Fibroblast of pulmonary artery (primary cell): ENCODE data around the gene TSHZ2.
"Not testable (repeated sequence)": the region's sequence is repeated elsewhere in the genome, so short reads cannot be mapped to it uniquely, and the experiment has no call there.

Experiments used
- DNase-seq: peaks from one replicate; pipeline ENCODE4 v3.0.0-alpha.2; 2010; ENCODE audit warnings: low read depth
- H3K4me3 ChIP-seq: replicated peaks from 2 replicates; pipeline ENCODE4 v1.5.1; 2011; ENCODE audit warnings: low read depth, mild to moderate bottlenecking, control low read depth, low read length, moderate library complexity
- TF ChIP-seq, protein P1 (sequence below): IDR thresholded peaks from 2 replicates; pipeline ENCODE4 v1.5.1; 2011; ENCODE audit warnings: mild to moderate bottlenecking, control low read depth, low read length, inconsistent platforms; ENCODE audit errors: missing control alignments

Gene TSHZ2

GRCh38 chr20:53468587-53468986 is 496.4 kb downstream of the TSHZ2 start:
- DNase-seq, result no peak
- H3K4me3 ChIP-seq, result no peak overlapping the region
- TF ChIP-seq, protein P1, sequence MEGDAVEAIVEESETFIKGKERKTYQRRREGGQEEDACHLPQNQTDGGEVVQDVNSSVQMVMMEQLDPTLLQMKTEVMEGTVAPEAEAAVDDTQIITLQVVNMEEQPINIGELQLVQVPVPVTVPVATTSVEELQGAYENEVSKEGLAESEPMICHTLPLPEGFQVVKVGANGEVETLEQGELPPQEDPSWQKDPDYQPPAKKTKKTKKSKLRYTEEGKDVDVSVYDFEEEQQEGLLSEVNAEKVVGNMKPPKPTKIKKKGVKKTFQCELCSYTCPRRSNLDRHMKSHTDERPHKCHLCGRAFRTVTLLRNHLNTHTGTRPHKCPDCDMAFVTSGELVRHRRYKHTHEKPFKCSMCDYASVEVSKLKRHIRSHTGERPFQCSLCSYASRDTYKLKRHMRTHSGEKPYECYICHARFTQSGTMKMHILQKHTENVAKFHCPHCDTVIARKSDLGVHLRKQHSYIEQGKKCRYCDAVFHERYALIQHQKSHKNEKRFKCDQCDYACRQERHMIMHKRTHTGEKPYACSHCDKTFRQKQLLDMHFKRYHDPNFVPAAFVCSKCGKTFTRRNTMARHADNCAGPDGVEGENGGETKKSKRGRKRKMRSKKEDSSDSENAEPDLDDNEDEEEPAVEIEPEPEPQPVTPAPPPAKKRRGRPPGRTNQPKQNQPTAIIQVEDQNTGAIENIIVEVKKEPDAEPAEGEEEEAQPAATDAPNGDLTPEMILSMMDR, result no peak

- DNase-seq, H3K4me3 ChIP-seq: not testable (repeated sequence)
Observed at GRCh38 chr20:53472859-53473258, 500.7 kb downstream of the TSHZ2 start.

GRCh38 chr20:53480913-53481312 is 508.8 kb downstream of the TSHZ2 start:
- TF ChIP-seq, protein P1, result no peak
- DNase-seq, result no peak
- H3K4me3 ChIP-seq, result no peak overlapping the region

- DNase-seq, result no peak
- TF ChIP-seq, protein P1, result no peak
- H3K4me3 ChIP-seq, result no peak overlapping the region
Observed at GRCh38 chr20:53487461-53488200, 515.5 kb downstream of the TSHZ2 start.

DNA sequence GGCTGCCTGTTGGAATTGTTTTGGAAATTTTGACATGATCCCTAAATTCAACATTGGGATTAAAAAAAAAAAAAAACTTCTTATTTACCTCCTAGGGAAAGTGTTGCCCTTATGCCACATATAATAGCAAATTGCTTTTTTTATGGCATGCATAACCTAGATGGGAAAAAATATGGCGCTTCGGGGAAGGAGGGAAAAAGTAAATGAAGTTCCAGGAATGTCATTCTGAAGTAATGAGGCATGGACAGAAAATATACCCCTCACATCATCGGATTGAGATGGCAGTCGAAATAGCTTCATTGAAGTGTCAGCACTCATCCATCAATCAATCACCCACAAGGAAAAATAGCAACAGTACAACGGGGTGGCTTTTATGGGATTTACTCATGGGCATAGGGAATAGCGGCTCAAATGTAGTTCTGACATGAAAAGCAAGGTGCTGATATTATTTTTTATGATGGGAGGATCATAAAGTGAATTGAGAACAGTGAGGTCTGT is 516.7 kb downstream of the TSHZ2 start:
- TF ChIP-seq, protein P1, result no peak
- no peak overlapping the region for H3K4me3 ChIP-seq
- no peak for DNase-seq

- DNase-seq, result no peak
- H3K4me3 ChIP-seq, result no peak overlapping the region
- TF ChIP-seq, protein P1, result no peak
Observed at GRCh38 chr20:53489528-53489927, 517.4 kb downstream of the TSHZ2 start.

- DNase-seq, result no peak
- H3K4me3 ChIP-seq, result no peak overlapping the region
- TF ChIP-seq, protein P1, result no peak
Observed at GRCh38 chr20:53490620-53491019, 518.5 kb downstream of the TSHZ2 start.
